Cardiac muscle cell (in vitro differentiated cells and primary cell): ENCODE measurements around the gene NR3C2. TPM values are rescaled to one million over a fixed set of nuclear protein-coding genes. Genes with fewer than 3 reads are reported as not detected.

Experiments
- DNase-seq, 2 donors: peaks; one replicate each; pipeline versions ENCODE4 v3.0.0 to v3.0.0-alpha.2; 2010 to 2017; ENCODE audit warnings: low read depth in 1 of 2, low spot score in 1 of 2
- H3K27ac ChIP-seq: fragments of 200-600 bp; sonication (generic); 2 replicates; pipeline ENCODE4 v1.5.1; 2016
- H3K27me3 ChIP-seq: fragments of 200-600 bp; sonication (generic); 2 replicates; pipeline ENCODE4 v1.6.0; 2016; ENCODE audit warnings: control low read depth
- H3K36me3 ChIP-seq: fragments of 200-600 bp; sonication (generic); 2 replicates; pipeline ENCODE4 v1.5.1; 2016; ENCODE audit warnings: control low read depth
- H3K4me1 ChIP-seq: fragments of 200-600 bp; sonication (generic); 2 replicates; pipeline ENCODE4 v1.8.1; 2017; ENCODE audit warnings: low read depth, mild to moderate bottlenecking, mixed run types
- H3K4me3 ChIP-seq: fragments of 200-600 bp; sonication (generic); 2 replicates; pipeline ENCODE4 v1.5.1; 2016; ENCODE audit warnings: mild to moderate bottlenecking
- H3K9me3 ChIP-seq: fragments of 200-600 bp; sonication (generic); 2 replicates; pipeline ENCODE4 v1.5.1; 2017; ENCODE audit warnings: low read depth, mild to moderate bottlenecking, control low read depth
- polyA plus RNA-seq: library from polyadenylated mRNA; unstranded; fragments of >200 nt; fragmentation: Nextera tagmentation; extraction: Ambion mirVana; gene quantifications from 2 replicates; pipeline ENCODE4 v1.2.1, GENCODE V29; 2016
- total RNA-seq: library from RNA; depleted of rRNA; stranded (reverse); fragments of >200 nt; gene quantifications from 2 replicates; pipeline ENCODE4 v1.2.3, GENCODE V29; 2016
- TF ChIP-seq, protein P1 (sequence below): IDR thresholded peaks from 2 replicates; pipeline ENCODE4 v1.5.1; 2012; ENCODE audit warnings: low read depth, mild to moderate bottlenecking, low read length

The NR3C2 gene
- total and polyA plus RNA-seq, 2 experiments from 2014 or later = 0.43 to 2.5 TPM

DNA sequence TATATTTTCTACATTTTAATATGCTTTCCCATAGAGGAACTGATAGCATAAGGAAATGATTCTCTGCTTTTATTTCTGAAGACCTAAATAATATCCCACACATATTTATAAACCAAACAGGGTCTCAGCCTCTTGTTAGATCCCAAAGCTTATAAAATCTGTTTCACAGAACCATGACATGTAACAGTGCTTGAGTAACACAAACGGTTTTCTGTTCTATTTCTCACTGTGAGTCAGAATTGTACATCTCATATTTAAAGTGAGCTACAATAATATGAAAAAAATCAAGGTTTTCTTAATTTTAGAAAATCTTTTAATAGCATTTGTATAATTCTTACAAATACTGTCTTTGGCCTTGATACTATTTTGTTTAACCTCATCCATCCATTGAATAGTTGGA, 51.2 kb downstream of the NR3C2 start:
- H3K36me3 ChIP-seq = no peaks in the 10 kb centered on the region
- TF ChIP-seq, protein P1, sequence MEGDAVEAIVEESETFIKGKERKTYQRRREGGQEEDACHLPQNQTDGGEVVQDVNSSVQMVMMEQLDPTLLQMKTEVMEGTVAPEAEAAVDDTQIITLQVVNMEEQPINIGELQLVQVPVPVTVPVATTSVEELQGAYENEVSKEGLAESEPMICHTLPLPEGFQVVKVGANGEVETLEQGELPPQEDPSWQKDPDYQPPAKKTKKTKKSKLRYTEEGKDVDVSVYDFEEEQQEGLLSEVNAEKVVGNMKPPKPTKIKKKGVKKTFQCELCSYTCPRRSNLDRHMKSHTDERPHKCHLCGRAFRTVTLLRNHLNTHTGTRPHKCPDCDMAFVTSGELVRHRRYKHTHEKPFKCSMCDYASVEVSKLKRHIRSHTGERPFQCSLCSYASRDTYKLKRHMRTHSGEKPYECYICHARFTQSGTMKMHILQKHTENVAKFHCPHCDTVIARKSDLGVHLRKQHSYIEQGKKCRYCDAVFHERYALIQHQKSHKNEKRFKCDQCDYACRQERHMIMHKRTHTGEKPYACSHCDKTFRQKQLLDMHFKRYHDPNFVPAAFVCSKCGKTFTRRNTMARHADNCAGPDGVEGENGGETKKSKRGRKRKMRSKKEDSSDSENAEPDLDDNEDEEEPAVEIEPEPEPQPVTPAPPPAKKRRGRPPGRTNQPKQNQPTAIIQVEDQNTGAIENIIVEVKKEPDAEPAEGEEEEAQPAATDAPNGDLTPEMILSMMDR = no peak
- H3K27me3 ChIP-seq = no peaks in the 10 kb centered on the region

DNA sequence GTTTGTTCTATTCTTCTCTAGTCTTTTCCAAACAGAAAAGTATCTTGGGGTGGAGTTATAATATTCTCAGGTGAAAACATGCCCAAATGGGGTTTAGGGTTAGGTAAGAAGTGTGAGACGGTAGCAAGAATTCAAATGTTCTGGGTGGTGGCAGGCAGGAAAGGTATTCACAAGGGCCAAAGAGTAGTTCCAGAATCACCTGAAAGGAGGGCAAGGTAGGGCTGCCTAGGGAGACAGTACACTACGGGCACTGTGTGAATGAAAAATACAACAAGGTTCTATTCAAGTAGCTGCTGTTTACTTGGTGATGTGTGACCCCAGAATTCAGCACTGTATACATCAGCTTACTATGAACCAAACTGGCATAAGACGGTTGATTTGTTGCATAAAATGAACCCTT, 51.9 kb downstream of the NR3C2 start:
- no peak for DNase-seq
- Histone ChIP-seq H3K27ac (no peak overlapping the region), H3K27me3 (no peaks in the 10 kb centered on the region), H3K4me3 (no peak overlapping the region), H3K36me3 (no peaks in the 10 kb centered on the region), H3K9me3 (no peaks in the 10 kb centered on the region), H3K4me1 (no peaks in the 10 kb centered on the region)
- TF ChIP-seq, protein P1 = no peak

More for the DNA sequence above, 51.2 kb downstream of the NR3C2 start:
- Histone ChIP-seq H3K9me3 (no peaks in the 10 kb centered on the region), H3K4me1 (no peaks in the 10 kb centered on the region), H3K27ac (no peak overlapping the region), H3K4me3 (no peak overlapping the region)
- no peak for DNase-seq

DNA sequence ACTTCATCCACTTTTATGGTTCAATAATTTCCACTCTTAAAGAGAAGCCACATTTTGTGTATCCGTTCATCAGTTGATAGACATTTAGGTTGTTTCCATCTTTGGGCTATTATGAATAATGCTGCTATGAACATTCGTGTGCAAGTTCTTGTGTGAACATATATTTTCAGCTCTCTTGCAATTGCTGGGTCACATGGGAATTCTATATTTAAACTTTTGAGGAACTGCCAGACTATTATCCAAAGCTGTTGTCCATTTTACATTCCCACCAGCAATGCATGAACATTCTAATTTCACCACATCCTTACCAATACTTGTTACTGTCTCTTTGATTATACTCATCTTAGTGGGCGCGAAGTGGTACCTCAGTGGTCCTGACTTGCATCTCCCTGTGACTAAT, 61.9 kb downstream of the NR3C2 start:
- DNase-seq = no peak
- Histone ChIP-seq H3K9me3 (no peaks in the 10 kb centered on the region), H3K27me3 (no peaks in the 10 kb centered on the region), H3K4me3 (no peak overlapping the region), H3K36me3 (no peaks in the 10 kb centered on the region), H3K27ac (no peak overlapping the region), H3K4me1 (no peaks in the 10 kb centered on the region)
- TF ChIP-seq, protein P1 = no peak

DNA sequence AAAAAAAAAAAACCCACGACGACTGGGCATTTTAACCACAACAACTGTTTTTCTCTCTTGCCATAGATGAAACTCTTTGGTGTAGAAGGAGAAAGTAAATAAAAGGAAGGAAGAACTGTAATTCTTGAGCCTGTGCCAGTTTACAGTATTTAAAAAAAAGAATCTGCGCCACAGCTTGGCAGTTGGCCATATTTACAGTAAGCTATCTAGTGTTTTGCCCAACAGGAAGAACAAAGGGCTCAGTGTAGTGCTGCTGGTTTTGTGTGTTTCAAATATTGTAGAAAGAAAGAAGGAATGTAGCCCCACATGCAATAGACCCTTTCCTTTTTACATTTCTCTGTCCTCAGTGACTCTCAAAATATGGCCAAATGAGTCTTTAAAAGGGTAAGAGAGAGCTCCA, 66.1 kb downstream of the NR3C2 start:
- TF ChIP-seq, protein P1 = no peak
- H3K4me3 ChIP-seq = no peak overlapping the region
- no peaks in the 10 kb centered on the region for H3K36me3 ChIP-seq
- no peaks in the 10 kb centered on the region for H3K9me3 ChIP-seq
- H3K27me3 ChIP-seq = no peaks in the 10 kb centered on the region
- H3K4me1 ChIP-seq = no peaks in the 10 kb centered on the region
- H3K27ac ChIP-seq = no peak overlapping the region
- peak in 1 of 2 donors; percentile 80 for DNase-seq

DNA sequence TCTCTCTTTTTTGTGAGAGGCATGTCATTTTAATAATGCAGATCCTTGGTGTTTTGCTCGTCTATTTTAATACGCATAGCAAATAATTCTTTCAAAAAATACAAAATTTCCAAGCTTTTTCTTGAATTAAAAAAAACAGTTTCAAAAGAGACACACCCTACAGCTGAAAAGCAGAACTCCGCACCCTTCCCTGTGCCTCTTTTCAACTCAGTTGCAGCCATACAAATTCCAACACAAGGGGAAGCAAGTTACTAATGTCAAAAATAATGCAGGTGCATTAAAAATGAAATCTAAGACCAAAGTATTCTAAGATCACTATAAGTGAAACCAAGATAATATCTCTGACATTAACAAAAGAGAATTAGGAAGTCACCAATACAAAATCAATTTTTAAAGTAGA, 66.6 kb downstream of the NR3C2 start:
- TF ChIP-seq, protein P1 = no peak

DNA sequence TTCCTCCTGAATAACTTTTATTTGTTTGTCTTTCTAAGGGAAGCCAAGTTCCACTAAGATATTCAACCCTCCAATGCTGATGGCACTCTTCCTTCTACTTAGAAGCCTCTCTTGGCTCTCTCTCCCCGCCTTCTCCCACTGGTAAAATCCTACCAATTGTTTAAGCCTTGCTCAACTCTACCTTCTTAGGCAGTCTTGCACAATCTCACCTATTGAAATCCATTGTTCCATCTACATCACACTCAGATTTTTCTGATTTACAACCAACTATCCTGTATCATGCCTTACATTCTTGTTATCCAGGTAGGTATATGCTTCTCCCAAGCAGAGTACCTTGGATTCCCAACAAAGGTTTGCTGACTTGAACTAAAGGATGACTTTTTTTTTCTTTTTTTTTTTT, 69.1 kb downstream of the NR3C2 start:
- no peaks in the 10 kb centered on the region for H3K9me3 ChIP-seq
- TF ChIP-seq, protein P1 = no peak
- H3K27me3 ChIP-seq = no peaks in the 10 kb centered on the region
- H3K36me3 ChIP-seq = no peaks in the 10 kb centered on the region
- DNase-seq = no peak
- H3K27ac ChIP-seq = no peak overlapping the region
- H3K4me3 ChIP-seq = no peak overlapping the region
- no peaks in the 10 kb centered on the region for H3K4me1 ChIP-seq

More for the DNA sequence above, 66.6 kb downstream of the NR3C2 start:
- H3K27ac ChIP-seq = no peak overlapping the region
- no peaks in the 10 kb centered on the region for H3K27me3 ChIP-seq
- H3K9me3 ChIP-seq = no peaks in the 10 kb centered on the region
- DNase-seq = no peak
- no peaks in the 10 kb centered on the region for H3K36me3 ChIP-seq
- H3K4me3 ChIP-seq = no peak overlapping the region
- H3K4me1 ChIP-seq = no peaks in the 10 kb centered on the region
